Hepatocyte (in vitro differentiated cells): ENCODE measurements around the gene DISC1. TPM values are rescaled to one million over a fixed set of nuclear protein-coding genes. Genes with fewer than 3 reads are reported as not detected.

Experiments used
- DNase-seq: peaks from one replicate; pipeline ENCODE4 v3.0.0-alpha.2; 2016; ENCODE audit warnings: low spot score
- H2AFZ ChIP-seq: fragments of 200-600 bp; sonication (generic); 2 replicates; pipeline ENCODE4 v1.6.0; 2016; ENCODE audit warnings: antibody characterized with exemption, mild to moderate bottlenecking
- H3K27ac ChIP-seq: fragments of 200-600 bp; sonication (generic); 2 replicates; pipeline ENCODE4 v1.5.1; 2016; ENCODE audit warnings: mild to moderate bottlenecking
- H3K27me3 ChIP-seq: fragments of 200-600 bp; sonication (generic); 2 replicates; pipeline ENCODE4 v1.6.1; 2016
- H3K36me3 ChIP-seq: fragments of 200-600 bp; sonication (generic); replicated peaks from 2 replicates; pipeline ENCODE4 v1.5.1; 2016; ENCODE audit warnings: low read depth; ENCODE audit not compliant: insufficient read depth
- H3K4me1 ChIP-seq: fragments of 200-600 bp; sonication (generic); 2 replicates; pipeline ENCODE4 v1.5.1; 2016; ENCODE audit warnings: mild to moderate bottlenecking, moderate library complexity; ENCODE audit not compliant: insufficient read depth
- H3K4me2 ChIP-seq: fragments of 200-600 bp; sonication (generic); 2 replicates; pipeline ENCODE4 v1.6.0; 2016
- H3K4me3 ChIP-seq: fragments of 200-600 bp; sonication (generic); 2 replicates; pipeline ENCODE4 v1.5.1; 2016; ENCODE audit warnings: mild to moderate bottlenecking
- H3K79me2 ChIP-seq: fragments of 200-600 bp; sonication (generic); 2 replicates; pipeline ENCODE4 v1.6.0; 2017; ENCODE audit warnings: mild to moderate bottlenecking
- H3K9me2 ChIP-seq: fragments of 200-600 bp; sonication (generic); replicated peaks from 2 replicates; pipeline ENCODE4 v1.6.0; 2017; ENCODE audit warnings: mild to moderate bottlenecking; ENCODE audit not compliant: insufficient read depth
- H3K9me3 ChIP-seq: fragments of 200-600 bp; sonication (generic); 2 replicates; pipeline ENCODE4 v1.5.1; 2016; ENCODE audit warnings: low read depth, mild to moderate bottlenecking
- H4K20me1 ChIP-seq: fragments of 200-600 bp; sonication (generic); 2 replicates; pipeline ENCODE4 v1.6.0; 2016; ENCODE audit warnings: mild to moderate bottlenecking; ENCODE audit not compliant: insufficient read depth, poor library complexity, severe bottlenecking
- CTCF ChIP-seq: fragments of 200-600 bp; sonication (generic); IDR thresholded peaks from 2 replicates; pipeline ENCODE4 v1.5.1; 2016; ENCODE audit warnings: antibody characterized with exemption, mild to moderate bottlenecking; ENCODE audit not compliant: poor library complexity
- EZH2 ChIP-seq: fragments of 200-600 bp; sonication (generic); IDR thresholded peaks from 2 replicates; pipeline ENCODE4 v1.6.1; 2016; ENCODE audit warnings: antibody characterized with exemption, mild to moderate bottlenecking, borderline replicate concordance
- EZH2phosphoT487 ChIP-seq: fragments of 200-600 bp; sonication (generic); IDR thresholded peaks from one replicate; pipeline ENCODE4 v1.6.1; 2018; ENCODE audit warnings: antibody characterized with exemption, mild to moderate bottlenecking, low read depth, moderate library complexity; ENCODE audit not compliant: unreplicated experiment, severe bottlenecking
- WGBS: methylation state at CpG from one replicate; pipeline ENCODE4 v1.1.6; 2016; ENCODE audit warnings: low lambda C conversion rate; ENCODE audit errors: missing lambda C conversion rate; 5-methylcytosine and 5-hydroxymethylcytosine counted together
- polyA plus RNA-seq: library from polyadenylated mRNA; unstranded; fragments of >200 nt; fragmentation: Nextera tagmentation; extraction: Ambion mirVana; gene quantifications from 2 replicates; pipeline ENCODE4 v1.2.1, GENCODE V29; 2016
- total RNA-seq: library from RNA; depleted of rRNA; stranded (reverse); fragments of >200 nt; gene quantifications from 2 replicates; pipeline ENCODE4 v1.2.3, GENCODE V29; 2014

The DISC1 gene
- total and polyA plus RNA-seq, 2 experiments from 2014 or later, result 3.0 to 4.7 TPM

- DNase-seq, result no peak
- peaks cover 11% of the 10 kb centered on the region for H3K4me1 ChIP-seq
- H3K79me2 ChIP-seq, result no peaks in the 10 kb centered on the region
- no peaks in the 10 kb centered on the region for H3K36me3 ChIP-seq
- no peaks in the 10 kb centered on the region for H3K27me3 ChIP-seq
- 91% methylated on average over 2 of the region's 2 CpGs for WGBS
- no peak overlapping the region for H3K4me3 ChIP-seq
- H3K9me2 ChIP-seq, result no peaks in the 10 kb centered on the region
- no peaks in the 10 kb centered on the region for H3K9me3 ChIP-seq
- H2AFZ ChIP-seq, result no peak overlapping the region
- H3K27ac ChIP-seq, result no peak overlapping the region
- no peak for TF ChIP-seq CTCF
- no peak for TF ChIP-seq EZH2
- no peak for TF ChIP-seq EZH2phosphoT487
- no peaks in the 10 kb centered on the region for H4K20me1 ChIP-seq
- no peak overlapping the region for H3K4me2 ChIP-seq
These were observed 367.4 kb downstream of the DISC1 start for GRCh38 chr1:231993968-231994455.

DNA sequence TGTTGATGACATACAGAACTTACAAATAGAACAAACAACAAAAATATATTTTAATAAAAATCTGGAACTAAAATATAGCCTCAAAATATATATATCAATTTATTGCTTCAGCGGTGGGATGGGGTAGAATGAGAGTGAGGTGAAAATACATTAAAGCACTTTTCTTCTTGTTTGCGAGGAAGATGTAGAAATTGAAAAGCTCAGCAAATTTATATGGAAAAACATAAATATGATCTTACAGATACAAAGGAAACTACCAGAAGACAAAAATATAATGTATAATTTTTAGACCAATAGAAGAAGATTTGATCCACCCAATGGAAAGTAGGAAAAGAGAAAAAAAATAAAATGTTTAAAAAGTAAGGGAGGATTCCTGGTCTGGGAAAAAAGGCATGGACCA, 372.2 kb downstream of the DISC1 start:
- H2AFZ ChIP-seq, result no peak overlapping the region
- no peak overlapping the region for H3K4me3 ChIP-seq
- no peaks in the 10 kb centered on the region for H3K79me2 ChIP-seq
- no peaks in the 10 kb centered on the region for H3K4me1 ChIP-seq
- WGBS, result 98% methylated on average over 2 of the region's 2 CpGs
- TF ChIP-seq EZH2phosphoT487 (no peak), CTCF (no peak), EZH2 (no peak)
- DNase-seq, result no peak
- no peaks in the 10 kb centered on the region for H4K20me1 ChIP-seq
- no peak overlapping the region for H3K4me2 ChIP-seq
- no peaks in the 10 kb centered on the region for H3K9me3 ChIP-seq
- H3K27ac ChIP-seq, result no peak overlapping the region
- no peaks in the 10 kb centered on the region for H3K36me3 ChIP-seq
- H3K27me3 ChIP-seq, result no peaks in the 10 kb centered on the region
- no peaks in the 10 kb centered on the region for H3K9me2 ChIP-seq

GRCh38 chr1:232005300-232005699, 378.7 kb downstream of the DISC1 start:
- H3K27me3 ChIP-seq, result no peaks in the 10 kb centered on the region
- H3K4me3 ChIP-seq, result no peak overlapping the region
- no peak for DNase-seq
- H4K20me1 ChIP-seq, result no peaks in the 10 kb centered on the region
- no peaks in the 10 kb centered on the region for H3K9me2 ChIP-seq
- TF ChIP-seq EZH2phosphoT487, result no peak
- TF ChIP-seq CTCF, result no peak
- no peak for TF ChIP-seq EZH2
- no peaks in the 10 kb centered on the region for H3K36me3 ChIP-seq
- H3K27ac ChIP-seq, result no peak overlapping the region
- H3K4me1 ChIP-seq, result no peaks in the 10 kb centered on the region
- no peak overlapping the region for H2AFZ ChIP-seq
- 63% methylated on average over 1 of the region's 1 CpG for WGBS
- no peaks in the 10 kb centered on the region for H3K9me3 ChIP-seq
- no peak overlapping the region for H3K4me2 ChIP-seq
- no peaks in the 10 kb centered on the region for H3K79me2 ChIP-seq

DNA sequence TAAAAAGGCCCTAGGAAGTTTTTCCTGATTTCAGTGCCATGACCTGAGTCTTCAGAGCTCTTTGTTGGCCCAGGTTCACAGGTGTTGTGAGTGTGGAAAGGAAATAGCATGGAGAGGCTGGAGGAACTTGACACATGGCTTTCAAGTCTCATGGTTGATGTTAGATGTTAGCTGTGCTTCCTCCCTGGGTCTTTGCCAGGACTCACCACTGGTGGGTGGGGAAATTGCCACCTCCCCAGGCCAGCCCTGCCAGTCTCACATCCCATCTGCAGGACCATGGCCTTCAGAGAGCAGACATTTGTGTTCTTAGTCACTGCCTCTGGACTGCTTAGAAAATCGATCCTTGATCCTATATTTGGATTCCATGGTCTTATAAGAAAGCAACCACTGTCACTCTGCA, 383.2 kb downstream of the DISC1 start:
- TF ChIP-seq CTCF (no peak), EZH2phosphoT487 (no peak), EZH2 (no peak)
- Histone ChIP-seq H3K9me3 (no peaks in the 10 kb centered on the region), H3K4me3 (no peak overlapping the region), H2AFZ (no peak overlapping the region), H3K4me2 (no peak overlapping the region), H3K27ac (no peak overlapping the region), H3K79me2 (no peaks in the 10 kb centered on the region), H3K4me1 (no peaks in the 10 kb centered on the region), H3K27me3 (no peaks in the 10 kb centered on the region), H4K20me1 (no peaks in the 10 kb centered on the region), H3K36me3 (no peaks in the 10 kb centered on the region), H3K9me2 (no peaks in the 10 kb centered on the region)
- no peak for DNase-seq
- 100% methylated on average over 1 of the region's 1 CpG for WGBS
